Naive thymus-derived CD4-positive, alpha-beta T cell (primary cell): ENCODE results near the gene CCDC192. TPM values are rescaled to one million over a fixed set of nuclear protein-coding genes. Genes with fewer than 3 reads are reported as not detected.

Experiments
- ATAC-seq: fragments of 150-1000 bp; cut with Tn5 transposase; 2 replicates; pipeline ENCODE4 v1.10.0; 2021; ENCODE audit warnings: mild to moderate bottlenecking, moderate library complexity
- CTCF ChIA-PET: fragments of 350-600 bp; sonication (Branson Sonifier 250); formaldehyde crosslinking; loops from one replicate; lab custom pipeline; 2021; ENCODE audit warnings: antibody characterized with exemption; lab: Charles Lee
- POLR2A ChIA-PET: fragments of 350-600 bp; sonication (Branson Sonifier 250); formaldehyde crosslinking; loops from one replicate; lab custom pipeline; 2021; ENCODE audit warnings: antibody characterized with exemption, inconsistent platforms; lab: Charles Lee
- DNase-seq, 9 donors: peaks; one replicate each; pipeline versions ENCODE4 v3.0.0 to v3.0.0-alpha.2; 2020 to 2022; ENCODE audit warnings: mixed read lengths in 1 of 9
- H3K27ac ChIP-seq: one replicate; pipeline ENCODE4 v1.7.0; 2013; ENCODE audit warnings: mild to moderate bottlenecking, low read depth, low read length, moderate library complexity
- H3K27me3 ChIP-seq, 2 donors: one replicate each; pipeline ENCODE4 v1.7.0; 2013; ENCODE audit warnings: low read length in 2 of 2, mild to moderate bottlenecking in 2 of 2, moderate library complexity in 2 of 2; ENCODE audit not compliant: control insufficient read depth in 2 of 2, insufficient read depth in 2 of 2
- H3K36me3 ChIP-seq, 3 experiments: 1 replicate in 2 of 3; 2 replicates in 1 of 3; pipeline ENCODE4 v1.7.0; 2013; ENCODE audit warnings: low read length in 3 of 3, mild to moderate bottlenecking in 3 of 3, moderate library complexity in 1 of 3; ENCODE audit not compliant: insufficient read depth in 3 of 3, control insufficient read depth in 2 of 3
- H3K4me1 ChIP-seq, 2 donors: one replicate each; pipeline ENCODE4 v1.7.0; 2013; ENCODE audit warnings: low read length in 2 of 2, mild to moderate bottlenecking in 2 of 2, moderate library complexity in 1 of 2; ENCODE audit not compliant: control insufficient read depth in 2 of 2, insufficient read depth in 2 of 2
- H3K4me3 ChIP-seq: 2 replicates; pipeline ENCODE4 v1.7.0; 2013; ENCODE audit warnings: mild to moderate bottlenecking, low read length
- H3K9me3 ChIP-seq, 3 experiments: 1 replicate in 2 of 3; 2 replicates in 1 of 3; pipeline ENCODE4 v1.7.0; 2013; ENCODE audit warnings: low read length in 3 of 3; ENCODE audit not compliant: control insufficient read depth in 2 of 3
- H3K27ac Mint-ChIP-seq, 9 donors: one replicate each; pipeline ENCODE4 v1.8.0; 2020 to 2022; ENCODE audit warnings: mixed read lengths in 9 of 9, mild to moderate bottlenecking in 8 of 9, moderate library complexity in 5 of 9, inconsistent platforms in 2 of 9
- H3K27me3 Mint-ChIP-seq, 5 donors: one replicate each; pipeline ENCODE4 v1.8.0; 2021 to 2022; ENCODE audit warnings: mixed read lengths in 5 of 5, mild to moderate bottlenecking in 1 of 5
- H3K36me3 Mint-ChIP-seq, 5 donors: one replicate each; pipeline ENCODE4 v1.8.0; 2020 to 2022; ENCODE audit warnings: mixed read lengths in 5 of 5, mild to moderate bottlenecking in 3 of 5, inconsistent platforms in 1 of 5
- H3K4me1 Mint-ChIP-seq, 7 donors: one replicate each; pipeline ENCODE4 v1.8.0; 2020 to 2022; ENCODE audit warnings: mixed read lengths in 7 of 7, mild to moderate bottlenecking in 3 of 7, inconsistent platforms in 1 of 7
- H3K4me3 Mint-ChIP-seq, 10 donors: one replicate each; pipeline ENCODE4 v1.8.0; 2020 to 2022; ENCODE audit warnings: mild to moderate bottlenecking in 10 of 10, mixed read lengths in 10 of 10, moderate library complexity in 6 of 10, inconsistent platforms in 2 of 10
- H3K9me3 Mint-ChIP-seq, 11 donors: one replicate each; pipeline ENCODE4 v1.8.0; 2020 to 2022; ENCODE audit warnings: mixed read lengths in 11 of 11, mild to moderate bottlenecking in 4 of 11, inconsistent platforms in 1 of 11, moderate library complexity in 1 of 11
- intact Hi-C, 2 donors: fragments of 100-400 bp; cut with micrococcal nuclease; formaldehyde crosslinking; loops; one replicate each; pipeline ENCODE4 v1.15.1; 2023
- polyA plus RNA-seq, 2 donors: library from polyadenylated mRNA; unstranded; fragments of 300-500 nt; fragmentation: Illumina TruSeq; gene quantifications; one replicate each; pipeline ENCODE4 v1.2.3, GENCODE V29; 2021
- total RNA-seq, 6 experiments: library from RNA in 5 of 6; stranded (reverse) in 5 of 6; gene quantifications; 1 replicate in 5 of 6; 2 replicates in 1 of 6; pipeline ENCODE4 v1.2.3 and lab custom pipeline; 2021 to 2026

Gene CCDC192, protein sequence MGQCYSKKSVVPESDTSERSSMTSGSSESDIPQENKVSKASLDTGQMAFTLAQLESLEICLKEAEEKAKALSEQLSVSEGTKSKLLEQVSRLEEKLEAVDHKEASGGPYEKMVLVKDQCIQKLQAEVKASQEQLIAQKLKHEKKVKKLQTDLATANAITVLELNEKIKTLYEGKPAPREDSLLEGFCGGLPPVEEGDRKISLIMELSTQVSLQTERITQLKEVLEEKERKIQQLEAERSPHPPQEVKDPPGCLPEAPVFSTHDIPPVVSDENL
- not detected for total RNA-seq
- not detected for polyA plus RNA-seq
- not detected for total RNA-seq (lab: John Stamatoyannopoulos, UW)

DNA sequence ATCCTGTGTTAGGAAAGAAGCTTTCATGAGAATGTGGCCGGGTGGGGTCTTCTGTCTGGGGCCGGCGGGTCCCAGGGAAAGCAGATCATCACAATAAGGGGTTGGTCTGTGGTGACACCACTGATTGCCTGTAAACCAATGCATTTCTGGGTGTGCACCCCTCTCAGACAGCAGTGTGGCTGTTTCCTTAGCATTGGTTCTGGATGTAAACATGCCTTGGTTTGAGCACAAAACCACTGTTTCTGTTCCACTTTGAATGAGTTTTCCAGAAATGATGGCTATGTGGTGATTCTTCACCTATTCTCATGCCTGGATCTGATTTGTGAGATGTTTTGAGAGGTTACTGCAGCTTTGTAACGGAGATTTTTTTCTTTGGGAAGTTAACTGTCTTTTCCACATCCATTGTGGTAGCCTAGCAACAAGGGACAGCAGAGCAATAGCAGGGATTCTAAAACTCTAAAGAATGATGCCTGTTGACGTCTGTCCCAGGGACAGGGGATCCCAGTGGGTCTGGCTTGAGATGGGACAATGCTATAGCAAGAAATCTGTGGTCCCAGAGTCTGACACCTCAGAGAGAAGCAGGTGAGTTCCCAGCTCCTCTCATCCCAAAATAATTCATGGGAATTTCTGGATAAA, at the start of gene CCDC192:
Gene CCDC192 (plus strand): TSS at position 466 of the 636 bp plus-strand sequence. CDS start 55 bp downstream, at position 521.
- Histone ChIP-seq H3K36me3 (no peaks in the 10 kb centered on the region), H3K4me1 (no peaks in the 10 kb centered on the region), H3K27ac (no peak within 1 kb of the TSS), H3K27me3 (no peaks in the 10 kb centered on the region), H3K4me3 (no peak within 1 kb of the TSS), H3K9me3 (no peaks in the 10 kb centered on the region)
- ChIA-PET POLR2A (no interaction called here), CTCF (no interaction called here)
- no peak for ATAC-seq
- DNase-seq = no peak
- no peak within 1 kb of the TSS for H3K27ac Mint-ChIP-seq
- H3K9me3 Mint-ChIP-seq = peaks cover 0 to 2% (median 0%) of the 10 kb centered on the region in 11 donors
- intact Hi-C loops = no loop called here
- H3K27me3 Mint-ChIP-seq = peaks cover 0 to 28% (median 15%) of the 10 kb centered on the region in 5 donors
- H3K36me3 Mint-ChIP-seq = no peaks in the 10 kb centered on the region
- H3K4me3 Mint-ChIP-seq = no peak within 1 kb of the TSS
- no peaks in the 10 kb centered on the region for H3K4me1 Mint-ChIP-seq

DNA sequence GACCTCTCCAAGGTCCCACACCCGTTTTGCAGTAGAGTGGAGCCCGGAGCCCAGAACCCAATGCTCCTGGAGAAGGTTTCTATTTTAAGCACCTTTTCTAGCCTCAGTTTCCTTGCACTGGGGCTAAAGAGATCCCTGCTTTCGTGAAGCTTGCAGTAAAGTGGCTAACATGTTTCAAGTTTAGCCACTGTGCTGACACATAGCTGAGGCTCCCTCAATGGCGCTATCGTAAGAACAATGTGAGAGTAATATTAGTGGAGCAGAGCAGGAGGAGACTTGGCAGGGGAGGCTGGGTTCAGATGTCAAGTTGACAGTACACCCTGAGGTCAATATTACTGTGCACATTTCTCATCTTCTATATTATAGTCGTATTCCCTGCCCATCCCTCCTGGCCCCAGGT, 46.4 kb upstream of the CCDC192 start:
- ChIA-PET CTCF (no interaction called here), POLR2A (no interaction called here)
- Mint-ChIP-seq H3K4me3 (no peak overlapping the region), H3K36me3 (no peaks in the 10 kb centered on the region), H3K27me3 (peaks cover 2 to 35% (median 8%) of the 10 kb centered on the region in 5 donors), H3K27ac (no peak overlapping the region), H3K4me1 (peaks cover 0 to 1% (median 0%) of the 10 kb centered on the region in 7 donors), H3K9me3 (peaks cover 0 to 3% (median 0%) of the 10 kb centered on the region in 11 donors)
- Histone ChIP-seq H3K27ac (no peak overlapping the region), H3K9me3 (no peaks in the 10 kb centered on the region), H3K27me3 (peaks cover 0 to 2% of the 10 kb centered on the region in 2 donors), H3K4me1 (no peaks in the 10 kb centered on the region), H3K4me3 (no peak overlapping the region), H3K36me3 (no peaks in the 10 kb centered on the region)
- ATAC-seq (no peak), DNase-seq (no peak)
- intact Hi-C loops = no loop called here

DNA sequence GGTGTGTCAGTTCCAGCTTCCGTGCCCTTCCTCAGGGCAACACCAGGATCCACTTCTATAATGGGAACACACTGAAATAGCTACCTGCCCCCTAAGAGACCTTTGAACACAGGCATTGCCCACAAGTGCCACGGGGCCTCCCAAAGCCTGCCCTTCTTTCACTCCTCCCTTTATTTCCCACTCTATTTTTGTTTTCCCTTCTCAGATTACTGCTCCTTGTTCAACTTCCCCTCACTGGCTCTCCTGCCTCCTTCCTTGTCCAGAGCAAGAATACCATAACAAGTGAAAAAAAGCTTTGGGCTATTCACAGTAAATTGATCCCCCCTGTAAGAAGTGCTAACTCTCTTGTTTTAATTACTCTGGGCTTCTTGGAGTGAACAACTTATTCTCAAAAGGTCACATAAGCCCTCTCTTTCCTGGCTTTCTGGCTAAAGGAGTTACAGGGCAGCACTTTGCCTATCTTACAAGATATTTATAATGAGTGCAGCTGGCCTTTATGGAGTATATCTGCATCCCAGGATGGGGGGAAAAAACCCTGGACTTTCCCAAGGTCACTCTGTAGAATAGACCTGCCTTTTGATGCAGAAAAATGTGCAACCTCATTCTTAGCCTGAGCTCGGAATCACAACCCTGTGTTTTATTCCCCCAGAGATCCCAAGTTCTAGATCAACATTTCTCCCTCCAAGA, 43.0 kb upstream of the CCDC192 start:
- POLR2A ChIA-PET = no interaction called here
- ATAC-seq (no peak), DNase-seq (no peak)
- no peak overlapping the region for H3K4me3 Mint-ChIP-seq
- Histone ChIP-seq H3K4me3 (no peak overlapping the region), H3K4me1 (no peaks in the 10 kb centered on the region), H3K27ac (no peak overlapping the region), H3K27me3 (peaks cover 0 to 2% of the 10 kb centered on the region in 2 donors), H3K36me3 (no peaks in the 10 kb centered on the region), H3K9me3 (no peaks in the 10 kb centered on the region)
- intact Hi-C loops = no loop called here
- peaks cover 0 to 1% (median 0%) of the 10 kb centered on the region in 7 donors for H3K4me1 Mint-ChIP-seq
- H3K9me3 Mint-ChIP-seq = no peaks in the 10 kb centered on the region
- CTCF ChIA-PET = no interaction called here
- peaks cover 0 to 23% (median 8%) of the 10 kb centered on the region in 5 donors for H3K27me3 Mint-ChIP-seq
- H3K27ac Mint-ChIP-seq = peak overlapping the region in 1 of 9 donors; percentile 69
- no peaks in the 10 kb centered on the region for H3K36me3 Mint-ChIP-seq

DNA sequence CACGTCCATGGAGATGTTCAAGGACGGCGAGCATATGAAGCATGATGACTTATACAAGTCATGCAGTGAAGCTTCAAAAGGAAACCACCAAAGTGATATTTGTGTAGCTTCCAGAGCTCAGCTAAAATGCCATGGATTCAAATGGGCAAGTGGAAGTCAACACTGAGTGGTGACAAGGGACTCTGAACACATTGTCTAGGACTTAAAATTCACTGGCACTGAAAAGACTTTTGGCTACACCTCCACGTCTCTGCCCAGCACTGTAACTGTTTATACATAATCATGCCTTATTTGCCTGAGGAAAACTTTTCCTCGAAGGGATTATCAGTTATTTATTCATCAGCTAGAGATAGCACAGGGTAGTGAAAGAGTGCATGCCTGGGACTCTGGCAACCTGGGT, 39.1 kb upstream of the CCDC192 start:
- no peak overlapping the region for H3K27ac Mint-ChIP-seq
- ATAC-seq (no peak), DNase-seq (no peak)
- H3K36me3 ChIP-seq = no peaks in the 10 kb centered on the region
- no peaks in the 10 kb centered on the region for H3K36me3 Mint-ChIP-seq
- H3K4me1 Mint-ChIP-seq = no peaks in the 10 kb centered on the region
- H3K27ac ChIP-seq = no peak overlapping the region
- no peaks in the 10 kb centered on the region for H3K9me3 Mint-ChIP-seq
- H3K4me3 ChIP-seq = no peak overlapping the region
- H3K4me3 Mint-ChIP-seq = no peak overlapping the region
- intact Hi-C loops = no loop called here
- no peaks in the 10 kb centered on the region for H3K9me3 ChIP-seq
- peaks cover 0 to 15% (median 3%) of the 10 kb centered on the region in 5 donors for H3K27me3 Mint-ChIP-seq
- CTCF ChIA-PET = no interaction called here
- H3K27me3 ChIP-seq = no peaks in the 10 kb centered on the region
- no peaks in the 10 kb centered on the region for H3K4me1 ChIP-seq
- POLR2A ChIA-PET = no interaction called here

DNA sequence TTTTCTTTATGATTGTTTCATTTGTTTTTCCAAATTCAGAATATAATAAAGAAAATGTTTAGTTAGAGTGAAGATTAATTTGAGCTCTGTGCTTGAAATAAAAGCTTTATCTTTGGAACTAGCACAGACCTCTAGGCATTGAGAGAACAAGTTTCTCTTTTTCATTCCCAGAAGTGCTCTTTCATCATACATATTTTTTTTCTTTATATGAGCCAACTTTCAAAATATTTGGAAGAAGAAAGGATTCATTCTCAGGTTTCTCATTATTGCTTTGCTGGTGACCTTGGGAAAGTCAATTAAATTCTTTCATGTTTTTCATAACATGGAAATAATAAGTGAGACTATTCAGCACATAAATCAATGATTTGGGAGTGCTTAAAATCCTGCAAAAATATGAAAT, 37.5 kb upstream of the CCDC192 start:
- Mint-ChIP-seq H3K9me3 (no peaks in the 10 kb centered on the region), H3K4me1 (no peaks in the 10 kb centered on the region), H3K4me3 (no peak overlapping the region), H3K36me3 (no peaks in the 10 kb centered on the region), H3K27me3 (peaks cover 0 to 15% (median 5%) of the 10 kb centered on the region in 5 donors), H3K27ac (no peak overlapping the region)
- H3K36me3 ChIP-seq = no peaks in the 10 kb centered on the region
- ChIA-PET POLR2A (no interaction called here), CTCF (no interaction called here)
- intact Hi-C loops = no loop called here
- H3K4me3 ChIP-seq = no peak overlapping the region
- no peak for DNase-seq
- no peak for ATAC-seq
- no peaks in the 10 kb centered on the region for H3K4me1 ChIP-seq
- no peaks in the 10 kb centered on the region for H3K9me3 ChIP-seq
- no peaks in the 10 kb centered on the region for H3K27me3 ChIP-seq
- no peak overlapping the region for H3K27ac ChIP-seq

DNA sequence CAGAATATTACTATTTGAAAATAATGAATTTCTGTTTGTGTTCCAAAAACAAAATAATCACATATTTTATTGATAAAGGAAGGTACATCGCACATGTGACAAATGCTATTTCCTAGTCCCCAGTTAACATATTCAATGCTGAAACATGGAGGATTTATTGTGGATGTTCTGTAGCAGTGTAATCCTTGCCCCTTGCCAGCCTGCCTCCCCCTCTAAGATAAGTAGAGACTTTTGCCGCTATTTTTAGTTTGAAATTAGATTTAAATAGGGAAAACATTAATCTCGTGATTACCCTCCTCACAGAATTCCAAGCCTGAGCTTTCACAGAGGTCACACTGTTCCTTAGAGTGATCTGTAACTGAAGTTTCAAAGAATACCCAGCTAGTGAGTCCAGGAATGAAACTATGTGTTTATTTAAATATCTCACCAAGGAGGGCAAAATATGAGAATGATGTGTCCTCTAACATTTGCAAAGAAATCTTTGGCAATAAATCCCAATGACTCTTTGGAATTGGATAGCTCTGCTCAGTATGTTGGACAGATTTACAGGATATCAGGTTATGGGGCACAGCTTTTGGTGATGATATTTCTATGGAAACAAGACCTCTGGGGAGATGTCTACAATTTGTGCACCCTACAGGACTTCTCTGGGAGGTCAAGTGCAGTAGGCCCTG, 37.0 kb upstream of the CCDC192 start:
- Mint-ChIP-seq H3K27me3 (peaks cover 0 to 15% (median 5%) of the 10 kb centered on the region in 5 donors), H3K4me1 (no peaks in the 10 kb centered on the region), H3K36me3 (no peaks in the 10 kb centered on the region), H3K27ac (no peak overlapping the region), H3K9me3 (no peaks in the 10 kb centered on the region), H3K4me3 (no peak overlapping the region)
- Histone ChIP-seq H3K27ac (no peak overlapping the region), H3K27me3 (no peaks in the 10 kb centered on the region), H3K4me3 (no peak overlapping the region), H3K36me3 (no peaks in the 10 kb centered on the region), H3K9me3 (no peaks in the 10 kb centered on the region), H3K4me1 (no peaks in the 10 kb centered on the region)
- ChIA-PET POLR2A (no interaction called here), CTCF (no interaction called here)
- intact Hi-C loops = no loop called here
- ATAC-seq (no peak), DNase-seq (no peak)
